K562 (cell line): ENCODE results near the gene AK5. TPM values are rescaled to one million over a fixed set of nuclear protein-coding genes. Genes with fewer than 3 reads are reported as not detected.
"Not testable (repeated sequence)": the region's sequence is repeated elsewhere in the genome, so short reads cannot be mapped to it uniquely, and the experiment has no call there.

ENCODE experiments used
- ATAC-seq: fragments of 200-7000 bp; cut with Tn5 transposase; 3 replicates; pipeline ENCODE4 v1.9.1; 2020; ENCODE audit warnings: moderate library complexity
- BruUV-seq: library from RNA; stranded (reverse); fragments of 400-500 nt; replicated peaks from 2 replicates; lab custom pipeline; 2021; lab: Mats Ljungman, UMichigan
- CTCF ChIA-PET: fragments of 300-600 bp; formaldehyde crosslinking; extraction: SDS; loops from one replicate; lab custom pipeline; 2021; ENCODE audit warnings: low intra/inter-chr PET ratio; lab: Yijun Ruan, JAX
- POLR2A ChIA-PET: fragments of 300-600, 350-650 bp; sonication (Branson Sonifier 250); formaldehyde crosslinking; extraction: SDS; loops from one replicate; lab custom pipeline; 2021; ENCODE audit warnings: antibody characterized with exemption, inconsistent platforms; lab: Yijun Ruan, JAX
- DNase-seq, 4 experiments: peaks; one replicate each; pipeline versions ENCODE4 v3.0.0 to v3.0.0-alpha.2; 2011 to 2018; ENCODE audit warnings: low spot score in 3 of 4, mixed read lengths in 3 of 4; ENCODE audit errors: extremely low read depth in 1 of 4
- FAIRE-seq: peaks from 2 replicates; lab custom pipeline; 2011; peaks lifted over from hg19 to GRCh38; lab: Jason Lieb, UNC
- H2AFZ ChIP-seq: 2 replicates; pipeline ENCODE4 v1.6.0; 2011; ENCODE audit warnings: low read depth, low read length, control low read depth, inconsistent platforms
- H3K27ac ChIP-seq: fragments of 200-600 bp; 3 replicates; pipeline ENCODE4 v1.8.0; 2011; ENCODE audit warnings: low read depth, mild to moderate bottlenecking, control low read depth, inconsistent platforms, low read length, moderate library complexity, mixed read lengths; ENCODE audit errors: extremely low read depth
- H3K27me3 ChIP-seq, 2 experiments: fragments of 300-600 bp in 1 of 2; 2 replicates in 1 of 2; 3 replicates in 1 of 2; pipeline versions ENCODE4 v1.6.0 to v1.8.0; 2011; ENCODE audit warnings: inconsistent platforms in 2 of 2, low read length in 2 of 2, mild to moderate bottlenecking in 1 of 2, mixed read lengths in 1 of 2, moderate library complexity in 1 of 2; ENCODE audit not compliant: control insufficient read depth in 2 of 2, insufficient read depth in 2 of 2
- H3K36me3 ChIP-seq: fragments of 300-600 bp; 3 replicates; pipeline ENCODE4 v1.8.0; 2011; ENCODE audit warnings: mild to moderate bottlenecking, low read length, inconsistent platforms; ENCODE audit not compliant: control insufficient read depth, insufficient read depth
- H3K4me1 ChIP-seq, 2 experiments: fragments of 200-600 bp in 1 of 2; replicated peaks in 1 of 2; 2 replicates in 1 of 2; 3 replicates in 1 of 2; pipeline versions ENCODE4 v1.5.1 to v1.8.0; 2011; ENCODE audit warnings: inconsistent platforms in 2 of 2, low read length in 2 of 2, mild to moderate bottlenecking in 1 of 2, mixed read lengths in 1 of 2, moderate library complexity in 1 of 2; ENCODE audit not compliant: control insufficient read depth in 2 of 2, insufficient read depth in 2 of 2
- H3K4me2 ChIP-seq: 2 replicates; pipeline ENCODE4 v1.6.1; 2011; ENCODE audit warnings: low read length, control low read depth, inconsistent platforms, mixed read lengths; ENCODE audit not compliant: insufficient read depth
- H3K4me3 ChIP-seq: fragments of 200-600 bp; sonication (generic), shearing (Covaris generic); 2 replicates; pipeline ENCODE4 v1.5.1; 2016; ENCODE audit warnings: control low read depth, inconsistent platforms
- H3K79me2 ChIP-seq: fragments of 200-600 bp; 3 replicates; pipeline ENCODE4 v1.8.0; 2011; ENCODE audit warnings: low read length, inconsistent platforms; ENCODE audit not compliant: control insufficient read depth, insufficient read depth
- H3K9ac ChIP-seq, 2 experiments: 2 replicates each; pipeline versions ENCODE4 v1.6.0 to v1.6.1; 2011; ENCODE audit warnings: low read depth in 2 of 2, low read length in 2 of 2, control low read depth in 1 of 2, inconsistent platforms in 1 of 2, mild to moderate bottlenecking in 1 of 2, mixed read lengths in 1 of 2; ENCODE audit not compliant: insufficient read depth in 1 of 2
- H3K9me1 ChIP-seq: one replicate; pipeline ENCODE4 v1.6.0; 2011; ENCODE audit warnings: inconsistent platforms, mild to moderate bottlenecking, low read length, moderate library complexity; ENCODE audit not compliant: control insufficient read depth, insufficient read depth
- H3K9me3 ChIP-seq: replicated peaks from 2 replicates; pipeline ENCODE4 v1.5.1; 2011; ENCODE audit warnings: low read depth, low read length, inconsistent platforms; ENCODE audit not compliant: control insufficient read depth, insufficient read depth
- H4K20me1 ChIP-seq: replicated peaks from 2 replicates; pipeline ENCODE4 v1.6.1; 2011; ENCODE audit warnings: low read length, inconsistent platforms, mixed read lengths; ENCODE audit not compliant: control insufficient read depth, insufficient read depth
- CEBPG ChIP-seq, 3 experiments: fragments of 200-800 bp in 1 of 3; sonication (Bioruptor generic) in 1 of 3; sonication (generic) in 1 of 3; formaldehyde crosslinking in 1 of 3; IDR thresholded peaks in 2 of 3; conservative IDR thresholded peaks in 1 of 3; 2 replicates each; pipeline versions ENCODE4 v1.6.1 to v1.8.0; 2016 to 2022; ENCODE audit warnings: missing compliant biosample characterization in 2 of 3, missing genetic modification characterization in 2 of 3, mild to moderate bottlenecking in 1 of 3, missing genetic modification reagents in 1 of 3
- FOXJ2 ChIP-seq: fragments of 200-800 bp; sonication (Bioruptor generic); IDR thresholded peaks from 2 replicates; pipeline ENCODE4 v1.6.1; 2016; ENCODE audit warnings: missing genetic modification characterization, missing compliant biosample characterization
- HCFC1 ChIP-seq: IDR thresholded peaks from 2 replicates; pipeline ENCODE4 v1.6.1; 2012; ENCODE audit warnings: low read depth, low read length, improper control_type of control experiment
- IRF2 ChIP-seq: sonication (generic); formaldehyde crosslinking; IDR thresholded peaks from 2 replicates; pipeline ENCODE4 v1.8.1; 2022; ENCODE audit warnings: mild to moderate bottlenecking, missing genetic modification reagents
- NFE2 ChIP-seq: IDR thresholded peaks from 2 replicates; pipeline ENCODE4 v1.6.1; 2014; ENCODE audit warnings: antibody characterized with exemption, low read depth
- POLR2B ChIP-seq: fragments of 450-650 bp; IDR thresholded peaks from 2 replicates; pipeline ENCODE4 v1.6.1; 2018; ENCODE audit warnings: low read depth; ENCODE audit not compliant: partially characterized antibody
- SRSF1 ChIP-seq: fragments of 200-400 bp; formaldehyde crosslinking; IDR thresholded peaks from 2 replicates; pipeline ENCODE4 v1.6.1; 2017; ENCODE audit warnings: mild to moderate bottlenecking, low read depth, low read length, moderate library complexity
- THRA ChIP-seq: fragments of 450-650 bp; IDR thresholded peaks from 2 replicates; pipeline ENCODE4 v1.6.1; 2017; ENCODE audit warnings: mild to moderate bottlenecking, moderate library complexity
- ZNF134 ChIP-seq: fragments of 250-450 bp; sonication (Bioruptor Pico); conservative IDR thresholded peaks from 2 replicates; pipeline ENCODE4 v1.4.0; 2020
- ZNF384 ChIP-seq: IDR thresholded peaks from 2 replicates; pipeline ENCODE4 v1.6.1; 2012; ENCODE audit warnings: low read depth, low read length, improper control_type of control experiment
- ZNF431 ChIP-seq: sonication (generic); formaldehyde crosslinking; IDR thresholded peaks from 2 replicates; pipeline ENCODE4 v1.8.0; 2022; ENCODE audit warnings: mild to moderate bottlenecking, missing genetic modification reagents
- WGBS: fragments of 100-300 bp; shearing (Covaris generic); methylation state at CpG from one replicate; pipeline ENCODE4 v1.1.6; 2016; ENCODE audit warnings: low coverage, mixed read lengths; ENCODE audit not compliant: insufficient coverage; ENCODE audit errors: missing lambda C conversion rate; 5-methylcytosine and 5-hydroxymethylcytosine counted together
- in situ Hi-C: fragments of 300-500 bp; cut with MboI; formaldehyde crosslinking; loops from 4 replicates; pipeline ENCODE4 v1.15.0; 2018; ENCODE audit warnings: inconsistent platforms, mixed read lengths
- intact Hi-C: fragments of 100-400 bp; cut with micrococcal nuclease; formaldehyde crosslinking; loops from 2 replicates; pipeline ENCODE4 v1.14.2; 2022
- polyA plus RNA-seq, 8 experiments: library from polyadenylated mRNA; depleted of rRNA in 4 of 8; stranded (reverse) in 5 of 8; unstranded in 3 of 8; fragments of >200 nt; fragmentation: Nextera tagmentation in 2 of 8; fragmentation: Illumina TruSeq in 1 of 8; extraction: Ambion mirVana in 2 of 8; extraction: Trizol in 1 of 8; gene quantifications; 2 replicates each; pipeline versions ENCODE4 v1.2.1 to v1.2.3, GENCODE V29; 2011 to 2014; ENCODE audit warnings: inconsistent platforms in 1 of 8, missing spikeins in 1 of 8
- total RNA-seq, 7 experiments: library from RNA; depleted of rRNA in 6 of 7; stranded (reverse); fragments of >200 nt in 6 of 7; fragmentation: Illumina TruSeq in 2 of 7; extraction: Trizol in 2 of 7; gene quantifications; 2 replicates each; pipeline versions ENCODE4 v1.2.1 to v1.2.3, GENCODE V29; 2011 to 2021; ENCODE audit warnings: low replicate concordance in 1 of 7

AK5 gene
- total and polyA plus RNA-seq, 9 of the 15 experiments (the other 6 are each of a cell fraction or from before 2014, with no cell fraction given), result 0.06 TPM; not detected in 8

- TF ChIP-seq HCFC1, result no peak
- TF ChIP-seq THRA, result no peak
- no peak for TF ChIP-seq SRSF1
- no peak for TF ChIP-seq POLR2B
- peak; percentile 27; the same call in 1 of the 2 replicates for TF ChIP-seq NFE2
- TF ChIP-seq ZNF431 (CRISPR knock-in tag), result no peak
- no peak for TF ChIP-seq IRF2 (CRISPR knock-in tag)
- no peak for TF ChIP-seq ZNF134 (CRISPR knock-in tag)
- no peak for TF ChIP-seq FOXJ2 (tag)
Observed at GRCh38 chr1:77310924-77311323, 29.1 kb downstream of the AK5 start (continued).

- H2AFZ ChIP-seq; H3K27ac ChIP-seq; FAIRE-seq; in situ Hi-C loops; H3K79me2 ChIP-seq; H3K9ac ChIP-seq; DNase-seq; H3K9me1 ChIP-seq; H3K4me1 ChIP-seq; CTCF ChIA-PET; H3K9me3 ChIP-seq; BruUV-seq; H3K27me3 ChIP-seq; H4K20me1 ChIP-seq; H3K36me3 ChIP-seq; H3K4me3 ChIP-seq; H3K4me2 ChIP-seq; TF ChIP-seq CEBPG (CRISPR knock-in tag; IDR thresholded peaks at IDR 0.05): not testable (repeated sequence)
- ATAC-seq, result peak; percentile 24
- 15% methylated on average over 4 of the region's 5 CpGs for WGBS
- intact Hi-C loops, result loop anchor here (5.0 kb wide), 1 partner anchor 160 kb away; no protein-coding TSS in a partner anchor
- POLR2A ChIA-PET, result interaction anchor here (1.1 kb wide), 1 partner anchor 11 kb away, joined by 3 read pairs; no protein-coding TSS in a partner anchor
- TF ChIP-seq CEBPG (tag; conservative IDR thresholded peaks at IDR 0.05 in 1 of 2, IDR thresholded peaks at IDR 0.05 in 1 of 2) (peak; percentile 88 to 93), ZNF384 (peak; percentile 30; the same call in 1 of the 2 replicates)
Observed at GRCh38 chr1:77312364-77312763, 30.5 kb downstream of the AK5 start.
